GM12874 (cell line): ENCODE measurements around the gene UBTD2.

Source experiments
- CTCF ChIP-seq: IDR thresholded peaks from 2 replicates; pipeline ENCODE4 v1.5.1; 2011; ENCODE audit warnings: low read depth, mild to moderate bottlenecking, control low read depth, low read length, moderate library complexity; ENCODE audit not compliant: insufficient read depth

UBTD2 gene

GRCh38 chr5:172285226-172286143 is 1.9 kb upstream of the UBTD2 start:
- no peak for TF ChIP-seq CTCF

GRCh38 chr5:172284611-172284980 is 1.0 kb upstream of the UBTD2 start:
- no peak for TF ChIP-seq CTCF

GRCh38 chr5:172283862-172284610 is 472 bp upstream of the UBTD2 start:
- no peak for TF ChIP-seq CTCF

DNA sequence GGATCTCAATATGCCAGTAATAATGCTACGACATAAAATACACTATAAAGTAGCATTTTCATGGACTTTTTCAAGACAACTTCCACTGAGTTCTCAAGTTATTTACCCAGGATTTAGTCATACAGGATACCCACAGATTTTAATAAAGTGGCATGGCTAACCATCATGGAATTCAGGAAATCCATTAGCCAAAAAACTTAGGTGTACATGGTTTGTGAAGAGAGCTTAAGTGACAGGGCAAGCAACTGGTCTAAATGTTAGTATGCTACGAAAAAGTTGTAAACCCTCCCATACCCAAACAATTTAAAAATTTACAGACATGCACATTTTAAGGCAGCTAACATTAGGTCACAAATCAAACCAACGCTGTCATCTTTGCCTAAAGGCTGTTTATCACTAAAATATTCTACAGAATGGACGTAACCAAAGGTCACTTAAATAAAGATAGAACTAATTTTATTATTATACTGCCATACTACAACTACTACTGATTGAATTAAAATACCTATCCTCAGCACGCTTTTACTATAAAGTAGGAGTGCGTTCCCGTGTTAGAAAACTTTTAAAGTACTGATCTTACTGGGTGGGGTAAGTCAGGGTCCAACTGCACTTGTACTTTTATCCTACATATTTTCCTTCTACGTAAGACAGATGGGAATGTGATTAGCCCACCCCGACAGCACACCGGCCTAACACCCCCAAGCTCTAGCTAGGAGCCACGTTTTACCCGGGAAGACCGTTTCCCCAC is 1.1 kb downstream of the UBTD2 start:
- TF ChIP-seq CTCF: no peak

DNA sequence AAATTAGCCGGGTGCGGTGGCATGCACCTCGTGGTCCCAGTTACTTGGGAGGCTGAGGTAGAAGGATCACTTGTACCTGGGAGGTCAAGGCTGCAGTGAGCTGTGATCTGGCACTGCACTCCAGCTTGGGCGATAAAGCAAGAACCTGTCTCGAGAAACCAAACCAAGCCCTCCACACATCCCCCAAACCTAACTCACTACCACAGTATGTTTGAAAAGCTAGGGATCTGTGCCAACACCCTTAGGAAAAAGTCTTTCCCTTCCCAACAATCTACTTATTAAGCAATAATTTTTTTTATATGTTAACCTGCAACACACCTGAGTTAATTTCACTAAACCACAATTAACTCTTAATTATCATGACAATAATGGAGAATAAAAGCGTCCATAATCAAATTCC is 2.2 kb downstream of the UBTD2 start:
- no peak for TF ChIP-seq CTCF

GRCh38 chr5:172280929-172281328 is 2.6 kb downstream of the UBTD2 start:
- TF ChIP-seq CTCF: no peak

GRCh38 chr5:172280317-172280716 is 3.2 kb downstream of the UBTD2 start:
- TF ChIP-seq CTCF: no peak
